ENCODE results near the gene FKRP. TPM values are rescaled to one million over a fixed set of nuclear protein-coding genes. Genes with fewer than 3 reads are reported as not detected.

The FKRP gene
- total and polyA plus RNA-seq, 2 of the 13 experiments (the other 11 are each of a cell fraction or from before 2014, with no cell fraction given): 7.3 to 9.8 TPM

DNA sequence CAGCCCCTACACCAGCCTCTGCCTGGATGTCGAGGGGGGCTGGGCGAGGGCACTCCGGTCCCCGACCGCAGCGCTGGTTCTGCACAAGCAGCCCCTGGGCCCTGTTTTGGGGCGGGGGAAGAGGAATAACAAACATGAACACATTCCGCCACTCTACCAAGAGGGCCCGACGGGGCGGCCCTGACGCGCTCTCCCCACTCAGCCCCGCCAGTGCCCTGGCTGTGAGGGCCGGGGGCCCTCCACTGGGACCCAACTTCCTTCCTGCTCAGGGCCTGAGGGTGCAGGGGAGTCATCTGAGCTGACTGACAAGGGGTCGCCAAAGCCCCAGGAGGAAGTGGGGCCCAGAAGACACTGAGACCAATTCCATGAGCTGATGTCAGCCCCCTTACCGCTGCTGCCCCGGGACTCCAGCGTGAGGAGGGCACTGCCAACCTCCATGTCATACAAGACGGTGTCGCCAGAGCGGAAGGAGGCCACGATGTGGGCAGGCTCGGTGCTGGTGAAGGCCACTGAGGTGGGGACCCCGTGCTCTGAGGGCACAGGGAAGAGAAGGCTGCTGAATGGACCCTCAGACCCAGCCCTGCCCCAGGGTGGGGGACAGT, 23.3 kb upstream of the FKRP start:
- Histone ChIP-seq H3K27ac (ENCODE audit: extremely low read length, insufficient read depth, low read length) (no peak overlapping the region), H3K27me3 (ENCODE audit: control insufficient read depth in 1 of 2, insufficient read depth in 2 of 2, low read length in 2 of 2) (no peaks in the 10 kb centered on the region), H3K4me3 (replicated peaks in 1 of 3; ENCODE audit: insufficient read depth in 1 of 3, low read depth in 2 of 3, low read length in 3 of 3) (no peak overlapping the region), H3K9ac (ENCODE audit: insufficient read depth, low read depth, low read length) (no peak overlapping the region), H3K4me2 (ENCODE audit: low read depth, low read length) (no peak overlapping the region), H3K36me3 (replicated peaks in 1 of 2; ENCODE audit: control insufficient read depth in 1 of 2, insufficient read depth in 2 of 2, low read length in 2 of 2) (peaks cover 36 to 59% of the 10 kb centered on the region in 2 experiments), H3K9me3 (ENCODE audit: low read length) (no peaks in the 10 kb centered on the region), H3K79me2 (ENCODE audit: insufficient read depth, low read length) (no peaks in the 10 kb centered on the region), H2AFZ (ENCODE audit: low read length) (no peak overlapping the region), H4K20me1 (ENCODE audit: insufficient read depth, low read length) (no peaks in the 10 kb centered on the region), H3K4me1 (ENCODE audit: insufficient read depth, low read length) (peaks cover 18% of the 10 kb centered on the region)
- TF ChIP-seq ZMYM3 (CRISPR knock-in tag; IDR thresholded peaks at IDR 0.05) (no peak), ZNF607 (CRISPR knock-in tag; IDR thresholded peaks at IDR 0.05; ENCODE audit: borderline replicate concordance) (no peak), MTF2 (CRISPR knock-in tag; IDR thresholded peaks at IDR 0.05; ENCODE audit: borderline replicate concordance) (no peak), CEBPB (IDR thresholded peaks at IDR 0.05; ENCODE audit: borderline replicate concordance, low read depth, low read length) (no peak), ZNF354B (CRISPR knock-in tag; IDR thresholded peaks at IDR 0.05) (no peak), ZNF572 (CRISPR knock-in tag; IDR thresholded peaks at IDR 0.05) (no peak), MTF1 (CRISPR knock-in tag; IDR thresholded peaks at IDR 0.05) (no peak), ZNF329 (CRISPR knock-in tag; IDR thresholded peaks at IDR 0.05; ENCODE audit: low read depth) (no peak), HNRNPL (IDR thresholded peaks at IDR 0.05; ENCODE audit: low read depth, low read length) (no peak), XRCC5 (optimal IDR thresholded peaks at IDR 0.05; ENCODE audit: low read length) (no peak)
- TF ChIP-seq, protein P1, sequence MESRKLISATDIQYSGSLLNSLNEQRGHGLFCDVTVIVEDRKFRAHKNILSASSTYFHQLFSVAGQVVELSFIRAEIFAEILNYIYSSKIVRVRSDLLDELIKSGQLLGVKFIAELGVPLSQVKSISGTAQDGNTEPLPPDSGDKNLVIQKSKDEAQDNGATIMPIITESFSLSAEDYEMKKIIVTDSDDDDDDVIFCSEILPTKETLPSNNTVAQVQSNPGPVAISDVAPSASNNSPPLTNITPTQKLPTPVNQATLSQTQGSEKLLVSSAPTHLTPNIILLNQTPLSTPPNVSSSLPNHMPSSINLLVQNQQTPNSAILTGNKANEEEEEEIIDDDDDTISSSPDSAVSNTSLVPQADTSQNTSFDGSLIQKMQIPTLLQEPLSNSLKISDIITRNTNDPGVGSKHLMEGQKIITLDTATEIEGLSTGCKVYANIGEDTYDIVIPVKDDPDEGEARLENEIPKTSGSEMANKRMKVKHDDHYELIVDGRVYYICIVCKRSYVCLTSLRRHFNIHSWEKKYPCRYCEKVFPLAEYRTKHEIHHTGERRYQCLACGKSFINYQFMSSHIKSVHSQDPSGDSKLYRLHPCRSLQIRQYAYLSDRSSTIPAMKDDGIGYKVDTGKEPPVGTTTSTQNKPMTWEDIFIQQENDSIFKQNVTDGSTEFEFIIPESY (CRISPR knock-in tag; IDR thresholded peaks at IDR 0.05): no peak
- TF ChIP-seq, protein P2, sequence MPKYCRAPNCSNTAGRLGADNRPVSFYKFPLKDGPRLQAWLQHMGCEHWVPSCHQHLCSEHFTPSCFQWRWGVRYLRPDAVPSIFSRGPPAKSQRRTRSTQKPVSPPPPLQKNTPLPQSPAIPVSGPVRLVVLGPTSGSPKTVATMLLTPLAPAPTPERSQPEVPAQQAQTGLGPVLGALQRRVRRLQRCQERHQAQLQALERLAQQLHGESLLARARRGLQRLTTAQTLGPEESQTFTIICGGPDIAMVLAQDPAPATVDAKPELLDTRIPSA (CRISPR knock-in tag; IDR thresholded peaks at IDR 0.05; ENCODE audit: borderline replicate concordance): no peak
- TF ChIP-seq, protein P3, sequence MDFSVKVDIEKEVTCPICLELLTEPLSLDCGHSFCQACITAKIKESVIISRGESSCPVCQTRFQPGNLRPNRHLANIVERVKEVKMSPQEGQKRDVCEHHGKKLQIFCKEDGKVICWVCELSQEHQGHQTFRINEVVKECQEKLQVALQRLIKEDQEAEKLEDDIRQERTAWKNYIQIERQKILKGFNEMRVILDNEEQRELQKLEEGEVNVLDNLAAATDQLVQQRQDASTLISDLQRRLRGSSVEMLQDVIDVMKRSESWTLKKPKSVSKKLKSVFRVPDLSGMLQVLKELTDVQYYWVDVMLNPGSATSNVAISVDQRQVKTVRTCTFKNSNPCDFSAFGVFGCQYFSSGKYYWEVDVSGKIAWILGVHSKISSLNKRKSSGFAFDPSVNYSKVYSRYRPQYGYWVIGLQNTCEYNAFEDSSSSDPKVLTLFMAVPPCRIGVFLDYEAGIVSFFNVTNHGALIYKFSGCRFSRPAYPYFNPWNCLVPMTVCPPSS (IDR thresholded peaks at IDR 0.05): no peak
- no TSS peak for BruUV-seq (replicated peaks)
- DNase-seq (ENCODE audit: low spot score) (no peak), FAIRE-seq (no peak), ATAC-seq (no peak)
- intact Hi-C loops (cut with micrococcal nuclease; ENCODE audit: unreplicated experiment): no loop called here
- 94% methylated on average over 16 of the region's 25 CpGs for WGBS (ENCODE audit: low lambda C conversion rate)
- CTCF ChIA-PET (ENCODE audit: low intra/inter-chr PET ratio, low total read pairs): interaction anchor here (0.7 kb wide), 1 partner anchor 18 kb away, joined by 4 read pairs; no protein-coding TSS in a partner anchor
- in situ Hi-C loops (cut with HindIII; ENCODE audit: extremely low pct_ligation_motif_present, low pct_unique_long_range_greater_than_20kb): no loop called here
- POLR2A ChIA-PET: no interaction called here
